ENCODE results near the gene RSPRY1. TPM values are rescaled to one million over a fixed set of nuclear protein-coding genes. Genes with fewer than 3 reads are reported as not detected.

RSPRY1 gene
- polyA plus RNA-seq, 1 of the 3 experiments (the other 2 are of a cell fraction): 16.6 TPM

DNA sequence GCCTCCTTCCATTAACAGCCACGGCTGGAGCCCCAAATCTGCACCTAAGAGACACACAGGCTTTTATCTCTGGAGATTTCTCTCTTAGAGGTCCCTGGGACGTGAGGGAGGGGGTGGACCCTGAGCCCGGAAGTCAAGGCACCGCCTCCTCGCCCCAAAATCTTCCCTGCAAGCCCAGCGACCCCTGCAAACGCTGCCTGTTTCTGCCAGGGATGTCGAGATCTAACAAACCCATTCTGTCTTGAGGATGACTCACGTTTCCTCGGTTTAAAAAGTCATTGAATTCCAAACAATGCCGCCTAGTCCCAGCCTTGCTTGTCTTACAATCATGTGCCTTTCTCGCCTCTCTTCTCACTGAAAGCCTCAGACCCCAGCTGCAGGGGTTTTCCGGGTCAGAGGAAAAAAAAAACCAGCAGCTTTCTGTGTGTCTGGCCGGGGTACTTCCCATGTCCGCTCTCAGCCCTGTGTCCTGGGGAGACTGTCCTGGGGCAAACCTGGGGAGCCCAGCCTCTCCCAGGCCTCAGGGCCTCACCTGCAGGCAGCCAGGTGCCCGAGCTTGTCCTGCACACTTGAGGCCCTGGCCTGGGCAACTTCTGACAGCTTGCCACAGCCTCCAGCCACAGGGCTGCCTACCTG is 74.3 kb downstream of the RSPRY1 start:
- Histone ChIP-seq H3K36me3 (replicated peaks in 1 of 2; ENCODE audit: control insufficient read depth in 1 of 2, insufficient read depth in 2 of 2, low read length in 1 of 2) (no peaks in the 10 kb centered on the region), H3K79me2 (ENCODE audit: insufficient read depth) (no peaks in the 10 kb centered on the region), H3K4me3 (ENCODE audit: low read depth in 2 of 2, low read length in 1 of 2) (no peak overlapping the region), H3F3A (replicated peaks; ENCODE audit: insufficient read depth) (no peaks in the 10 kb centered on the region), H3K9ac (peak overlapping the region; percentile 15; the same call in 1 of the 2 replicates), H3K27me3 (ENCODE audit: insufficient read depth) (no peaks in the 10 kb centered on the region), H2AFZ (ENCODE audit: low read depth) (peak overlapping the region; percentile 69), H4K20me1 (ENCODE audit: insufficient read depth) (no peaks in the 10 kb centered on the region), H3K4me1 (ENCODE audit: control insufficient read depth in 1 of 2, insufficient read depth in 2 of 2, low read depth in 1 of 2, low read length in 1 of 2) (peaks cover 8 to 21% of the 10 kb centered on the region in 2 experiments; a peak in 2 of 4 replicates), H3K9me2 (no peaks in the 10 kb centered on the region), H3K9me3 (no peaks in the 10 kb centered on the region), H3K4me2 (peak overlapping the region; percentile 42; the same call in 1 of the 2 replicates), H3K27ac (ENCODE audit: low read depth in 2 of 2, low read length in 1 of 2) (peak overlapping the region in 1 of 2 experiments; percentile 58; a peak in 2 of 4 replicates)
- TF ChIP-seq JUND (IDR thresholded peaks at IDR 0.05) (no peak), FOXM1 (IDR thresholded peaks at IDR 0.05; ENCODE audit: low read depth) (no peak), FOSL2 (IDR thresholded peaks at IDR 0.05; ENCODE audit: borderline replicate concordance, low read depth) (peak; percentile 66; the same call in 1 of the 2 replicates)
- TF ChIP-seq, protein P1, sequence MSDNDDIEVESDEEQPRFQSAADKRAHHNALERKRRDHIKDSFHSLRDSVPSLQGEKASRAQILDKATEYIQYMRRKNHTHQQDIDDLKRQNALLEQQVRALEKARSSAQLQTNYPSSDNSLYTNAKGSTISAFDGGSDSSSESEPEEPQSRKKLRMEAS (IDR thresholded peaks at IDR 0.05; ENCODE audit: low read depth): peak; percentile 73
- WGBS (ENCODE audit: low lambda C conversion rate): 34% methylated on average over 13 of the region's 16 CpGs
- CTCF ChIA-PET: no interaction called here
- no peak for DNase-seq
- POLR2A ChIA-PET: no interaction called here

DNA sequence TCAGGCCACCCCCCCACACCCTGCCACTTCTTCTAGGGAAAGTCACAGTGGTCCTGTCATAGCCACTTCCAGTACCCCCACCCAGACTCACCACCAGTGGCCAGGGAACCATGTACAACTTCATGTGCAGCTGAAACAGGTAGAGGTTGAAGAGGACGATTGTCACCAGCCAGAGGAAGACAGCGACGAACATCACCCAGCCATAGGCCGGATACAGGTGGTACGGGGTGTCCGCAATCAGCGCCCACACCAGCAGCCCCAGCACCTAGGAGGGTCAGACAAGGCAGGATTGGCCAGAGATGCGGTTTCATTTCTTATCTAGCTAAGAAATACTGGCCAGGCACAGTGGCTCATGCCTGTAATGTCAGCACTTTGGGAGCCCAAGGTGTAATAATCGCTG is 75.7 kb downstream of the RSPRY1 start:
- H3K9ac ChIP-seq: no peak overlapping the region
- peak; percentile 7 for DNase-seq
- no peaks in the 10 kb centered on the region for H4K20me1 ChIP-seq (ENCODE audit: insufficient read depth)
- H3K9me2 ChIP-seq: no peaks in the 10 kb centered on the region
- CTCF ChIA-PET: no interaction called here
- no peaks in the 10 kb centered on the region for H3K27me3 ChIP-seq (ENCODE audit: insufficient read depth)
- no peak for TF ChIP-seq EP300 (IDR thresholded peaks at IDR 0.05; ENCODE audit: borderline replicate concordance in 1 of 2, low read depth in 1 of 2, low read length in 1 of 2)
- TF ChIP-seq FOXJ3 (CRISPR knock-in tag; IDR thresholded peaks at IDR 0.05): no peak
- TF ChIP-seq RAD21 (IDR thresholded peaks at IDR 0.05; ENCODE audit: low read length): no peak
- TF ChIP-seq JUND (IDR thresholded peaks at IDR 0.05): no peak
- TF ChIP-seq YY1 (IDR thresholded peaks at IDR 0.05; ENCODE audit: low read depth): no peak
- no peak for TF ChIP-seq TAF1 (IDR thresholded peaks at IDR 0.05; ENCODE audit: borderline replicate concordance, low read depth, low read length)
- no peak for TF ChIP-seq RCOR1 (IDR thresholded peaks at IDR 0.05; ENCODE audit: low read length)
- TF ChIP-seq TCF12 (IDR thresholded peaks at IDR 0.05): no peak
- TF ChIP-seq SMC3 (IDR thresholded peaks at IDR 0.05; ENCODE audit: low read depth, low read length): no peak
- TF ChIP-seq NFIC (IDR thresholded peaks at IDR 0.05; ENCODE audit: borderline replicate concordance): no peak
- TF ChIP-seq GATA2 (CRISPR knock-in tag; IDR thresholded peaks at IDR 0.05): no peak
- TF ChIP-seq RFX5 (IDR thresholded peaks at IDR 0.05; ENCODE audit: low read length): no peak
- TF ChIP-seq, protein P2, sequence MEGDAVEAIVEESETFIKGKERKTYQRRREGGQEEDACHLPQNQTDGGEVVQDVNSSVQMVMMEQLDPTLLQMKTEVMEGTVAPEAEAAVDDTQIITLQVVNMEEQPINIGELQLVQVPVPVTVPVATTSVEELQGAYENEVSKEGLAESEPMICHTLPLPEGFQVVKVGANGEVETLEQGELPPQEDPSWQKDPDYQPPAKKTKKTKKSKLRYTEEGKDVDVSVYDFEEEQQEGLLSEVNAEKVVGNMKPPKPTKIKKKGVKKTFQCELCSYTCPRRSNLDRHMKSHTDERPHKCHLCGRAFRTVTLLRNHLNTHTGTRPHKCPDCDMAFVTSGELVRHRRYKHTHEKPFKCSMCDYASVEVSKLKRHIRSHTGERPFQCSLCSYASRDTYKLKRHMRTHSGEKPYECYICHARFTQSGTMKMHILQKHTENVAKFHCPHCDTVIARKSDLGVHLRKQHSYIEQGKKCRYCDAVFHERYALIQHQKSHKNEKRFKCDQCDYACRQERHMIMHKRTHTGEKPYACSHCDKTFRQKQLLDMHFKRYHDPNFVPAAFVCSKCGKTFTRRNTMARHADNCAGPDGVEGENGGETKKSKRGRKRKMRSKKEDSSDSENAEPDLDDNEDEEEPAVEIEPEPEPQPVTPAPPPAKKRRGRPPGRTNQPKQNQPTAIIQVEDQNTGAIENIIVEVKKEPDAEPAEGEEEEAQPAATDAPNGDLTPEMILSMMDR (IDR thresholded peaks at IDR 0.05): no peak
- TF ChIP-seq, protein P3, sequence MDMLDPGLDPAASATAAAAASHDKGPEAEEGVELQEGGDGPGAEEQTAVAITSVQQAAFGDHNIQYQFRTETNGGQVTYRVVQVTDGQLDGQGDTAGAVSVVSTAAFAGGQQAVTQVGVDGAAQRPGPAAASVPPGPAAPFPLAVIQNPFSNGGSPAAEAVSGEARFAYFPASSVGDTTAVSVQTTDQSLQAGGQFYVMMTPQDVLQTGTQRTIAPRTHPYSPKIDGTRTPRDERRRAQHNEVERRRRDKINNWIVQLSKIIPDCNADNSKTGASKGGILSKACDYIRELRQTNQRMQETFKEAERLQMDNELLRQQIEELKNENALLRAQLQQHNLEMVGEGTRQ (IDR thresholded peaks at IDR 0.05; ENCODE audit: borderline replicate concordance, low read depth, low read length): no peak
- no peak for TF ChIP-seq TEAD4 (IDR thresholded peaks at IDR 0.05; ENCODE audit: borderline replicate concordance, insufficient read depth)
- H3K4me1 ChIP-seq (ENCODE audit: control insufficient read depth in 1 of 2, insufficient read depth in 2 of 2, low read depth in 1 of 2, low read length in 1 of 2): peaks cover 8 to 30% of the 10 kb centered on the region in 2 experiments; a peak in 2 of 4 replicates
- POLR2A ChIA-PET: no interaction called here
- no peak overlapping the region for H3K27ac ChIP-seq (ENCODE audit: low read depth in 2 of 2, low read length in 1 of 2)
- no peak overlapping the region for H3K4me3 ChIP-seq (ENCODE audit: low read depth in 2 of 2, low read length in 1 of 2)
- H3K9me3 ChIP-seq: no peaks in the 10 kb centered on the region
- H2AFZ ChIP-seq (ENCODE audit: low read depth): no peak overlapping the region
- H3K36me3 ChIP-seq (replicated peaks in 1 of 2; ENCODE audit: control insufficient read depth in 1 of 2, insufficient read depth in 2 of 2, low read length in 1 of 2): no peaks in the 10 kb centered on the region
- H3K79me2 ChIP-seq (ENCODE audit: insufficient read depth): no peaks in the 10 kb centered on the region
- WGBS (ENCODE audit: low lambda C conversion rate): 92% methylated on average over 9 of the region's 9 CpGs
- H3K4me2 ChIP-seq: no peak overlapping the region
- H3F3A ChIP-seq (replicated peaks; ENCODE audit: insufficient read depth): no peaks in the 10 kb centered on the region

Measured in SK-N-SH (cell line).